GM19372 (cell line): ENCODE measurements around the gene PPP1R9A.

Source experiments
- ATAC-seq: cut with Tn5 transposase; IDR thresholded peaks from one replicate; pipeline ENCODE4 v1.9.1; 2021; ENCODE audit warnings: mild to moderate bottlenecking, low read depth, moderate library complexity; ENCODE audit not compliant: unreplicated experiment

Gene PPP1R9A

DNA sequence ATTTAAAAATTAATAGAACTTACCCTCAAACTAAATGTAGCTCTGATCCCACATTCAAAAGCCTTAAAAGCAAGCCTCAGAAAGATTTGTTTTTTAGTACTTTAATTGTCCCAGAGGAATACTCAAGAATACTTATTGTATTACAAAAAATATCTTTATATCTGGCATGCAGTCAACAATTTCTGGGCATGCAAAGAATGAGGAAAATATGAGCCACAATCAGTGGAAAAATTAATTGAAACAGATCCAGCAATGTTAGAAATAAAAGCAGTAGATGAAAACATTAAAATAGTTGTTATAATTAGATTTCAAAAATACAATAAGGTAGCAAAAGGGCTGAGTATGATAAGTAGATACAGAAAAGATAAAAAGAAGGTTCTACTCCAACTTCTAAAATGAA is 262.3 kb downstream of the PPP1R9A start:
- ATAC-seq = no peak

DNA sequence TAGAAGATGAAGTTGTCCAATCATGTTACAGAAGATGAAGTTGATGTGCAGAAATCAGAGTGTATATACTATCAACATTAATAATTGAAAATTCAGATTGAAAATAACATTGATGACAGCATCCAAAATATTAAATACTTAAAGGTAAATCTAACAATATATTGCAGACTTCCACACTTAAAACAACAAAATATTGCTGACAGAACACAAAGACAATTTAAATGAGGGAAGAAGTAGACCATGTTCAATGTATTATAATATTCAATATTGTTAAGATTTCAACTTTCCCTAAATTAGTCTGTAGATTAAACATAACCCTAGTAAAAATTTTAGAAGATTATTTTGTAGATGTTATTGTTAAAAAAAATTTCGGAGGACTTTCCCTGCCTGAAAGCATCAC is 265.0 kb downstream of the PPP1R9A start:
- ATAC-seq = no peak

DNA sequence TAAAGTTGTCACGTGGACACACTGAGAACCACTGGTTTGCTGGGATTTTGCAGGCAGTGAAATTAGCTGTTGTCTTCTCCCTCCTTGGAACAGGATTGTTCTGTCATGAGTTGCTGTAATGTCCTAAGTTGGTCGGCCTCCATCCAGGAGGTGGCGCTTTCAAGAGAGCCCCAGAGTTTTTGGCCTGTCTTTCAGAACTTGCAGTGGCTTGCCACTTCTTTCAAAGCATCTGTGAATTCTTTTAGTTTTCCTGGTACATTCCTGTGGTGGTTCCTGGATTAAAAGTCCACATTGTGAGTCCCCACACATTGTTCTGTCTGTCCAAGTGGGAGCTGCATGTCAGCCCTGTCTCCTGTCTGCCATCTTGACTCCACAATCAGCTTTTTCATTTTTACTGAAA is 283.1 kb downstream of the PPP1R9A start:
- no peak for ATAC-seq

DNA sequence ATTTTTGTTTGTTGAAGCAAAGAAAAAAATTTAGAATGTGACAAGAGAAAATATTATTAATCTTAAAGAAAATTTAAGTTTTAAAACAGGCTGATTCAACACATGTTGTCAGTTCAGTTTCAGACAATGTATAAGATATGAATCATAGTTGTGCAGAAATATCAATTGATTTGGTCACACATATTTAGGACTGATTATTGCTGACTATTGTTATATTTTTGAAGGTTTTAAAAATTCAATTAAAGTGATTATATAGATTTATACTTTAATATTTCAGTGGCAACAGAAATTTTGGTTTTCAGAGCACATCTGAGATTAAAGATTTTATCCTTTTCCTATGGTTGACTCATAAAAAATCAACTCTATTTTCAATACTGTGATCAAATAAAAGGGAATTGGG is 284.4 kb downstream of the PPP1R9A start:
- no peak for ATAC-seq

DNA sequence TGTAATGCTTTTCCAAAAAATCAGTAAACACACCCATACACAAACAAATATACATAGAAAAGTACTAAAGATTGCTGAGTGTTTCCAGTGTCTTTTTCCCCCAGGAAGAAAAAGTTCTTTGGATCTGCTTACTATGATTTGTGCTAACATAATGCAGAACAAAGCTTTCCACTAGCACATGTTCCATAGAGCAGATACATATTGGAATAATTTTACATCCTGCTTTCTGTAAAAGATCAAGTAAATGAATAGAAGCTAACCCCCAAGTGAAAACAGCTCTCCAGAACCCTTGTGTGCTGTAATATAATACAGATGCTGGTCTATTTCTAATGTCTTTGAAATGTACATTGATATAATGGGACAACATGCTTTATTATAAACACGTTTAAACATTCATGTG is 291.5 kb downstream of the PPP1R9A start:
- ATAC-seq = no peak

DNA sequence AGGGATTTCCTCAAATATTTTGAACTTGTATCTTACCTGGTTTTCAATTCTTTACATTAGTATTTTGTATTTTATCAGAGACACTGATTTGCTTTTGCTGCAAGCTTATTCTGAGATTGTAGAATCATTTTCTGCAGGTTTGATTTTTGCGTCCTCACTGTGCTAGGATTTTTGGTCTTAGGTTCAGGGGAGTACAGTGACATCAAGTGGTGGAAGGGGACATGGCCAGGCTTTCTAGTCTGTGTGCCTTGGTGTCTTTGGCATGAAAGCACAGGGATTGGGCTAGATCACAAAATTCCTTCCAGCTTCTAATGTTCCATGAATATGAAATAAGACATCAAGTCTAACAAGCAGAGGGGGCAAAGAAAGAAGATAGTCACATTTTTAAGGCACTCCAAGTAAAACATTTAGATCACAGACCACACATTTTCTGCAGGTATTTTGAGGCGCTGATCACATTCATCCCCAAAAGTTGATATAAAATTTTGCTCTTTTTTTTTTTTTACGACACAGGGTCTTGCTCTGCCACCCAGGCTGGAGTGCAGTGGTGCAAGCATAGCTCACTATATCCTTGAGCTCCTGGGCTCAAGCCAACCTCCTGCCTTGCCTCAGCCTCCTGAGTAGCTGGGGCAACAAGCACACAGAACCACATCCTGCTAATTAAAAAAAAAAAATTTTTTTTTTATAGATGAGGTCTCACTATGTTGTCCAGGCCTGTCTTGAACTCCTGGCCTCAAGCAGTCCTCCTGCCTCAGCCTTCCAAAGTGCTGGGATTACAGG is 292.6 kb downstream of the PPP1R9A start:
- no peak for ATAC-seq

DNA sequence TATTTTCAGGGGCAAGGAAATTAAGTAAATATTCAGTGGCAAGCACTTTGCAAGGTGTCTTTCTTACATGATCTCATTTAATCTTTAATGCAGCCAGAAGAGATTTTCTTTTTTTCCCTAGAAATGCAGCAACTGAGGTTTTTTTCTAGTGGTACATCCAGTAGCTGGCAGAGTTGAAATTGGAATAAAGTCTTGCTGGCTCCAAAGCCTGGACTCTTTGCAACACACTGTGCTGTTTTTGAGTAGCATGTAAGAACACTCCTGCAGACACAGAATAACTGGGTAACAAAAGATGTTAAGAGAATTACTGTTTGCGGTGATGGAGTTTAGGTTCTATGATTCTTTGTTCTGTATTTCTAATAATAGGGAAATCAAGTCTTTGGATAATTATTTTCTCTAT is 293.3 kb downstream of the PPP1R9A start:
- ATAC-seq = no peak

DNA sequence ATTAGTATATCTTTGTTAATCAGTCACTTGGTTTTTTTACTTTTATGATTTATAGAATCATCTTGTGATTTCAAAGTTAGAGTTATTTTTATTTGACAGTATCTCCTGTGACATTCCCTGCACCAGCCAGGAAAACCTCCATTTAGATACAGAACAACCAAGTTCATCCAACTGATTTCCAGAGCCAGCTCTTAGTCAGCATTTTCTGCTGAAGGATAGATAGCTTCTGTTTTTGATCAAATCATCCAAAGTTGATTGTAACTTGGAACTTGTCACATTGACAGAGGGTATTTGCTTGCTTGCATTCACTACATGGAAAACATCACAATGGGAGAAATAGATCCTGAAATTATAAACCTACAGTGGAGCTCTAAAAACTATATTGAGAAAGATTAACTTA is 294.3 kb downstream of the PPP1R9A start:
- no peak for ATAC-seq

DNA sequence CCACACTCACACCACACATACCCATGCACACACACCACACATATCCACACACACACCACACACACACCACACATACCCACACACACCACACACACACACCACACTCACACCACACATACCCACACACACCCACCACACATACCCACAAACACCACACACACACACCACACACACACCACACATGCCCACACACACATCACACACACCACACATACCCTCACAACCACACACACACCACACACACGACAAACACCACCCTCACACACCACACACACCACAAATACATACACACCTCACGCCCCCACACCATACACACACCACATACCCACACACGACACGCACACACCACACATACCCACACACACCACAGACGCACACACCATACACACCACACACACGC is 297.2 kb downstream of the PPP1R9A start:
- ATAC-seq = no peak

DNA sequence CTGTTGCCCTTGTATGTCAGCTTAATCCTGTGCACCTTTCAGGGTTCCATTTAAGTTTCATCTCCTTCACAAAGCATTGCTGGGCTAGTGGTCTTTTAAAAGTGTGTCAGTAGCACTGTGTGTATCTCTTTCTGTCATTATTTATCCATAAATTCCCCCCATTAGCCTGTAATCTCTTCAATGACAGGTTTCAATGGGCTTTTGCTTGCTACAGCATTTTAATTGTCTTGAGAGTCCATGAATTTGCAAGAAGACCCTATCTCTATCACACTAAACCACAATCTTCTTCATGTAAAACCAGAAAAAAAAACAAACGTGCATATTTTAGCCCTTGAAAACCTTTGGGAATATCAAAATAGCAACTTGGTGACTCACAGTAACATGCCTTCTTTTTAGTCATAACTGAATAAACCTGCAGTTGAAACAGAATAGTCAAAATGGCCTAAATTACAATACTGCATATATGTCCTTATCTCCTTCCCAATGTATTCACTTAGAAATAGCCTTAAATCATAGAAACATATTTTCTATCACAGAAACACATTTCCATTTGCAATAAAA is 298.4 kb downstream of the PPP1R9A start:
- no peak for ATAC-seq

DNA sequence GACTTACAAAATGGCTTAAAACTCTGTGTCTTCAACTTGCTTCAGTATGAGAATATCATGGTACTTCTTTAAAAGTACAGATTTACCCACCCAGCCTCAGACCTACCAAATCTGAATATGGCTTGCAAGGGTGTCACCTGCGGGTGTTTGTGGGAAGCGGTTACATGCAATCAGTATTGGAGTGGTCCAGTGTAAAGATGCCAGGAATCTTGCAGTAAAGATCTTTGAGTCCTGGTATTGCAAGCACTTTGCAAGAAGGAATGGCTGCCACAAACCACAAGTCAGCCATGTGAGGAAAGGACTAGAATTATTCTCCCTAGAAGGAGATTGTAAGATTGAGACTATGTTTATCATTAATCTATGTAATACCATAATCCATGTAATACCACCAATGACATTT is 301.9 kb downstream of the PPP1R9A start:
- ATAC-seq = no peak

DNA sequence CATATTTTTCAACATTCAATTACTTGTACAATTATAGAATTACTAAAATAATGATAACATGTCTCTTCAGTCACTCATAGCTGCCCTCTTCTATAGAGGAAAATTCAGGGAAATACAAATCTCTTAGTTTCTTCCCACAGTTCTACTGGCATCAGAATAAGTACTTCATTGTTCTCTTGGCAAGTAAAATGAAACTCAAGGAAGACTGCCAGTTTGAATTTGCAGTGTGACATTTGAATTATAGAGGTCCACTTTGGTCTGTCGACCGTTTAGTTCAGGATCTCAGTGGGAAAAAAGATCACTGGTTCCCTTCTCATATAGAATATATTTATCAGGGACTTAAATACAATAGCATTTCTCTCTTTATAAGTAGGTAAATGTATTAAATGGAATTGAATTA is 302.4 kb downstream of the PPP1R9A start:
- no peak for ATAC-seq

DNA sequence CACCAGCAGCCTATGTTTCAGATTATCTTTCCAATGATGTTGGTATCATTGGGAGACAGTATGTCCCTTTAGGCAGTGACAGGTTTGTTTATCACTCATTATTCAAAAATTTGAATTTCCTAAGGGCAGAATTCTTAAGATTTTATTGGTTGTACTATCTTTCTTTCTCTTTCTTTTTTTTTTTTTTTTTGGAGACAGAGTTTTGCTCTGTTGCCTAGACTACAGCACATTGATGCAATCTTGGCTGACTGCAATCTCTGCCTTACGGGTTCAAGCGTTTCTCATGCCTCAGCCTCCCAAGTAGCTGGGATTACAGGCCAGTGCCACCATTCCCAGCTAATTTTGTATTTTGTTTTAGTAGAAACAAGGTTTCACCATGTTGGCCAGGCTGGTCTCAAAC is 305.8 kb downstream of the PPP1R9A start:
- ATAC-seq = no peak

DNA sequence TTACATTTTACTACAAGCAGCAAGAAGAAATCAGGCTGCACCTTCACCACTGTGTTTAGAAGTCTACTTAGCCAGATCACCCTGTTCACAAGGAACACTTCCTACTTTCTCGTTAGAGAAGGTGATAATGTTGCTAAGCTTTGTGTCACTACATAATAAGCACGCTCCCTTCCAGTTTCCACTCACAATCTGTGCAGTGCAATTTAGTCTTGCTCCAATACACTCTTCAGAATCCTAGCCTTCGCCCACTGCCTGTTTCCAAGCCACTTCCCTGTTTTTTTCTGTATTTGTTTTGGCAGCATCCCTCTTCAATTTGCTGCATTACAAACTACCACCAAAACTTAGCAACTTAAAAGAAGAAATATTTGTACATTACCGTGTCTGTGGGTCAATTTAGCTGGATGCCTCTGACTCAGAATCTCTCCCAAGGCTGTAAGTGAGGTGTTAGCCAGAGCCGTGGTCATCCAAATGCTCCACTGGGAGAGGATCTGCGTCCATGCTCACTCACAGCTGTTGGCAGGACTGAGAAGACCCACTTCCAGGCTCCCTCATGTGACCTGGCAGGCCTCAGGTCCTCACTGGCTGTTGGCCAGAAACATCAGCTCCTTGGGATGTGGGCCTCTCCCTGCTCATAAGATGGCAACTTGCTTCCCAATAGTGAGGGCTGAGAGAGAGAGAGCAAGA is 306.6 kb downstream of the PPP1R9A start:
- ATAC-seq = no peak

DNA sequence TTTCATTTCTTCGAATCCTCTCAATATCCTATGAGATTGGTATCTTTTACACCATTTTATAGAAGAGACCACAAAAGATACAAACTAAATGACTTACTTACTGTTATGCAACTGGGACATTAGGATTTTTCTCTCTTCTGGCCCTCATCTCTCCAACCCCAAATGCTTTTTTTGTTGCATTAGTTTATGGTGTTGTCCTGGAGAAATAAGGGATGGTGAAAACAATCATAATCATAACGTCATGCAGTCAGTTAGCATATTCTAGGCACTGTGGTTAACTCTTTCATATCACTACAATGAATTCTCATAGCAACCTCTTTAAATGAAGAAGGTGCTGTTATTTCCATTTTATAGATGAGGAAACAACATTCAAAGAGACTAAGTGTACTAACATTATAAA is 312.3 kb downstream of the PPP1R9A start:
- ATAC-seq = no peak

DNA sequence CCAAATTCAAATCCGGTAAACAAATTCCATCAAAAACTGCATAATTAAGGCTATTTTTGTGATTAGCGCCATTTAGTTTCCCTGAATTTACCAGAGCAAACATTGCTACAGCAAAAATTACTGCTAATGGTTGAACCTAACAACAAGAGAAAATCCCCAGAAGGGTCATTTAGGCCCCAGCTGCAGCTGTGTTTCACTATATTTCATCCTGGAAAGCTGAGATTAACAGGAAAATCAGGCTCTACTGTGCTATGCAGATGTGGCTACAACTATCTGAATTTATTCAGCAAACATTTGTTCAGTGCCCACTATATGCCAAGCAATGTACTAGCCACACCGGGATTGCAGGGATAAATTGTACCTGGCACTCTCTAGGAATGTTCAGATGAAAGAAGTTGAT is 312.9 kb downstream of the PPP1R9A start:
- ATAC-seq = no peak

DNA sequence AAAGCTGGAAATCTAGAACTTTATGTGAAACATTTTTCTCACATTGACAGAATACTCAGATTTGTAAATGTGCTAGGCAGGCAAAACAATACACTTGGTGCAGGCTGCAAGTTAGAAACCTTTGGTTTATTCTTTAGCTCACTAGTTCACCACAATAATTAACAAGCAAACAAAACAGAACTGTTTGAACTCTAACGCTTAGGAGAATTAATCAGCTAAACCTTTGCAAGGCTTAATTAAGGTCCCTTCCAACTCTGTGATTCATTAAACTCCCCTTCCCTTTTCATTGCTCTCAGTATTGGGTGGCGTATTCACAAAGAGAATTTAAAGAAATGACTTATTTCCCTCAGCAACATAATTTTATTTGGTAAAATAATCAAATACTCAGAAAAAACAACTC is 317.9 kb downstream of the PPP1R9A start:
- ATAC-seq = no peak

DNA sequence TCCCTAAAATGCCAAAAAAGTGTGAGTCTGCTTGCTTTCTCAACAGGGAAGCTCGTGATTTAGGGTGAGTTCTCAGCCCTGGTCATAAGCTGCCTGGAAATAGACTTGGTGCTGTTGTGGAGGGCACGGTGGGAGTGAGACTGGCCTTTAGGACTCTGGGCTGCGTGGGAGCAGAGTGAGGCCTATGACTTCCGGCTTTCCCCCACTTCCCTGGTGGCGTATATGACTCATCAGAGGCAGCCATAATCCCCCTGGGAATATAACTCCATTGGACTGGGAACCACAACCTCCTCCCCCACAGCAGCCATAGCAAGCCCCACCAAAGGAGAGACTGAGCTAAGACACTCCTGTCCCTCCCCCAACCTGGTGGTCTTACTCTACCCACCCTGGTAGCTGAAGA is 321.9 kb downstream of the PPP1R9A start:
- ATAC-seq = no peak

DNA sequence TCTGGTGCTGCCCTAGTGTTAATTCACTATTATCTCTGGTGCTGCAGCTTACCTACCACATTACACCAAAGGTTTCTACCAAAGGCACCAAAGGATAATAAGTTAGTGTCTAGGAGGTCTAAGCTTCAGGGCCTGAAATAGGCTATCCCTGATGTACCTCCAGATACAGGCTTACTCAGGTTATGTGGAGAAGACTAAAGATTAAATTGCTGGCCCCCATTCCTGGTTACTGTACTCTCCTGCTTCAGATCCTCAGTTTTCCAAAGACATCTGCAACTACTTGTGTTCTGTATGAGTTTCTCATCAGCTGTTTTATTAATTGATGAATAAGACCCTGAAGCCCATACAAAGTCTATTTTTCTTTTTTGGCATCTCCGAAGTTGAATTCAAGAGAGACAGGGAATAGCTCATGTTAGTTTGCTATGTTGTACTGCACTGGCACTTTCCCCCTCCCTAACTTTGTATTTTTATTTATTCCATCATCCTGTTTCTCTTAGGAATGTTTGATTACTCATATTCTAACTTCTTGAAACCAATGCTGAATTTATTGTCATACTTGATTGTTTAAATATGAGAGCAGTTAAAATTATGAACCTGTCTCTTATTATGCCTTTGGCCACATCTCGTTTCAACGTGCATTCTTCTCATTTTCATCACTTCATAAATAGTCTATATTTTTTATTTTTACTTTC is 331.0 kb downstream of the PPP1R9A start:
- no peak for ATAC-seq

DNA sequence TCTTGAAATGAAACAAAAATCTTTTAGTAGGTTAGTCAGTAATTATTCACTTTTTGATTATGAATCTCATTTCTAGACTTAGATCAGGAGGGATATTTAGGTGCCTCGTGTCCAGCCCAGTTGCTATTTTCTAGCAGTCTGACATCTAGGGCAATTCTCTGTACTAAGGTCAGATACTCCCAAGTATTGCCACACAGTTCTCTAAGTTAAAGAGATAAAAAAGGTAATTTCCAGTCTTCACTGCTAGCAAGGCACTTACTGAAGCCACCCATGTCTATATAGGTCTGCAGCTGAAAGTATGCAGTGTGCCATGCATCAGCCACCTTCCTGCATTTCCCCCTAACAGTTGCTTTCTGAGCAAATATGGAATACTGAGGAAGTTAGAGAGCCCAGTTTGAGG is 333.5 kb downstream of the PPP1R9A start:
- ATAC-seq = no peak

DNA sequence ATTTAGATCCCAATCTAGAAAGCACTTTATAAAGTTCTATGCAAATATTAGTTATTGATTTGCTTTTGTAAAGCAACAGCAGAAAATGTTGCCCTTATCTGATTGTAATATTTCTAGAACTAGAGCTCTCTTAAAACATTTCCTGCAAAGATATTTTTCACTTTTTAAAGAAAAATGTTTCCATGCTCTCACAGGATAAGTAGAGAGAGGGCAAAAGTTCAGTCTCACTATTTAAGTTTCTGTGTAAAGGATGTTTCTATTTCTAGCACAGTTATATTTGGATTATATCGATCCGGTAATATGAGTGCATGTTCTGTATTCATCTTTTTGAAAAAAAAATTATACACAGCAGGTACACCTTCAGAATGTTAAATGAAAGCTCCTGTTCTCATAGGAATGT is 334.9 kb downstream of the PPP1R9A start:
- no peak for ATAC-seq
